A172 (cell line): ENCODE data around the gene SNF8. TPM values are rescaled to one million over a fixed set of nuclear protein-coding genes. Genes with fewer than 3 reads are reported as not detected.

Experiments
- DNase-seq: peaks from one replicate; pipeline ENCODE4 v3.0.0-alpha.2; 2015; ENCODE audit warnings: low spot score
- total RNA-seq: library from RNA; depleted of rRNA; stranded (reverse); fragments of >200 nt; shearing (Covaris generic); gene quantifications from 2 replicates; pipeline ENCODE4 v1.2.3, GENCODE V29; 2014; rRNA removed

The SNF8 gene
- total RNA-seq, 1 experiment from 2014 or later, result 157 TPM

GRCh38 chr17:48892940-48893645, 51.5 kb downstream of the SNF8 start:
- DNase-seq, result no peak

GRCh38 chr17:48890086-48890485, 54.6 kb downstream of the SNF8 start:
- no peak for DNase-seq

GRCh38 chr17:48883171-48883570, 61.5 kb downstream of the SNF8 start:
- DNase-seq, result no peak

GRCh38 chr17:48882272-48882671, 62.4 kb downstream of the SNF8 start:
- DNase-seq, result no peak

Other genes with a start within 250 kb of the SNF8 start
- gene PRAC1, start 222.3 kb downstream of the SNF8 start, total RNA-seq, result not detected in 2 replicates
- gene PRAC2, start 221.7 kb downstream of the SNF8 start, total RNA-seq, result not detected in 2 replicates
- gene HOXB13, start 216.1 kb downstream of the SNF8 start, total RNA-seq, result 1.2 and 2.2 TPM in 2 replicates
- 0.02 TPM in 1 of 2 replicates, not detected in the other for gene TTLL6, start 127.6 kb downstream of the SNF8 start, total RNA-seq
- 50.3 and 78.4 TPM in 2 replicates for gene CALCOCO2, start 113.8 kb downstream of the SNF8 start, total RNA-seq
- 154 and 231 TPM in 2 replicates for gene ATP5MC1, start 52.1 kb downstream of the SNF8 start, total RNA-seq
- 112 and 118 TPM in 2 replicates for gene UBE2Z, start 36.4 kb downstream of the SNF8 start, total RNA-seq
- gene GIP, start 23.8 kb upstream of the SNF8 start, total RNA-seq, result not detected in 2 replicates
- gene IGF2BP1, start 52.5 kb upstream of the SNF8 start, total RNA-seq, result 14.8 and 16.0 TPM in 2 replicates
- gene B4GALNT2, start 187.9 kb upstream of the SNF8 start, total RNA-seq, result not detected in 2 replicates